PC-3 (cell line): ENCODE measurements around the gene RIGI.

Experiments used
- CTCF ChIP-seq: fragments of 300-600 bp; sonication (generic); conservative IDR thresholded peaks from 2 replicates; pipeline ENCODE4 v1.5.1; 2017; ENCODE audit warnings: antibody characterized with exemption, low read depth, mild to moderate bottlenecking, low read length
- EZH2 ChIP-seq: fragments of 300-600 bp; sonication (generic); IDR thresholded peaks from one replicate; pipeline ENCODE4 v1.6.1; 2017; ENCODE audit warnings: antibody characterized with exemption, mild to moderate bottlenecking, low read length; ENCODE audit not compliant: unreplicated experiment

- TF ChIP-seq CTCF (no peak), EZH2 (no peak)
Measured at GRCh38 chr9:32551276-32552051, 25.5 kb upstream of the RIGI start.
